ENCODE measurements around the gene KRTAP1-1. TPM values are rescaled to one million over a fixed set of nuclear protein-coding genes. Genes with fewer than 3 reads are reported as not detected.

KRTAP1-1 gene
- total RNA-seq, 1 donor from 2014 or later, result not detected

DNA sequence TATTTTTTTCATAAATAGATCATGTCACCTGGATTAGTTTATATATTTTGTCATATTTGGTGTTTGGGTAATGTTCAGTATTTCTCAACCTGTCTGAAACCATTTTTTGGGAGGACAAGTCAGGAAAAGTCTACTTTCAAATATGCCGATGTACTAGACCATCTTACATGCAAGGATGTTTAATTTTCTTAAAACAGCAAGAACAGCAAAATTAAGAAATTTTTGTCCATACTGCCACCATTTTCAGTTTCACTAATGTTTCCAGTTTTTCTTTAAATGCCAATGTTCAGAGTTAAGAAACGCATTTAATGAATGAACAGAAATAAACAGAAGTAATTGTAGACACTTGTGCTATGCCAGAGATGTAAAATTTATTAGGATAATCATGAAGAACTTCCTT, 48.2 kb downstream of the KRTAP1-1 start:
- intact Hi-C loops (cut with micrococcal nuclease), result no loop called here
- no peak for DNase-seq
- H3K27ac Mint-ChIP-seq, result no peak overlapping the region
- peaks cover 47% of the 10 kb centered on the region for H3K27me3 Mint-ChIP-seq
- H3K9me3 Mint-ChIP-seq, result no peaks in the 10 kb centered on the region
- H3K4me3 Mint-ChIP-seq, result no peak overlapping the region
- H3K4me1 Mint-ChIP-seq, result no peaks in the 10 kb centered on the region
- no peaks in the 10 kb centered on the region for H3K36me3 Mint-ChIP-seq (ENCODE audit: low read depth)

- intact Hi-C loops (cut with micrococcal nuclease), result no loop called here
- H3K36me3 Mint-ChIP-seq (ENCODE audit: low read depth), result no peaks in the 10 kb centered on the region
- H3K27ac Mint-ChIP-seq, result no peak overlapping the region
- DNase-seq, result no peak
- H3K9me3 Mint-ChIP-seq, result no peaks in the 10 kb centered on the region
- H3K4me3 Mint-ChIP-seq, result no peak overlapping the region
- no peaks in the 10 kb centered on the region for H3K4me1 Mint-ChIP-seq
- peaks cover 48% of the 10 kb centered on the region for H3K27me3 Mint-ChIP-seq
Observed at GRCh38 chr17:40992666-40993065, 48.6 kb downstream of the KRTAP1-1 start.

Other genes with a start within 250 kb of the KRTAP1-1 start
- not detected in 2 replicates for gene KRT28, start 241.5 kb downstream of the KRTAP1-1 start, total RNA-seq
- gene KRT10, start 218.8 kb downstream of the KRTAP1-1 start, total RNA-seq, result 26.4 and 27.8 TPM in 2 replicates
- not detected in 2 replicates for gene KRT12, start 174.2 kb downstream of the KRTAP1-1 start, total RNA-seq
- gene KRT20, start 156.2 kb downstream of the KRTAP1-1 start, total RNA-seq, result not detected in 2 replicates
- not detected in 2 replicates for gene KRT23, start 103.8 kb downstream of the KRTAP1-1 start, total RNA-seq
- gene KRT39, start 74.5 kb downstream of the KRTAP1-1 start, total RNA-seq, result not detected in 2 replicates
- not detected in 2 replicates for gene KRT40, start 57.1 kb downstream of the KRTAP1-1 start, total RNA-seq
- not detected in 2 replicates for gene KRTAP3-3, start 47.3 kb downstream of the KRTAP1-1 start, total RNA-seq
- gene KRTAP3-2, start 41.5 kb downstream of the KRTAP1-1 start, total RNA-seq, result not detected in 2 replicates
- not detected in 2 replicates for gene KRTAP3-1, start 32.3 kb downstream of the KRTAP1-1 start, total RNA-seq
- gene KRTAP1-5, start 14.2 kb downstream of the KRTAP1-1 start, total RNA-seq, result not detected in 2 replicates
- gene KRTAP1-4, start 11.3 kb downstream of the KRTAP1-1 start, total RNA-seq, result not detected in 2 replicates
- gene KRTAP1-3, start 6.6 kb downstream of the KRTAP1-1 start, total RNA-seq, result not detected in 2 replicates
- not detected in 2 replicates for gene KRTAP2-1, start 5.9 kb upstream of the KRTAP1-1 start, total RNA-seq
- gene KRTAP2-2, start 13.8 kb upstream of the KRTAP1-1 start, total RNA-seq, result not detected in 2 replicates
- gene KRTAP2-3, start 18.7 kb upstream of the KRTAP1-1 start, total RNA-seq, result not detected in 2 replicates
- not detected in 2 replicates for gene KRTAP2-4, start 24.4 kb upstream of the KRTAP1-1 start, total RNA-seq
- not detected in 2 replicates for gene KRTAP4-7, start 42.7 kb upstream of the KRTAP1-1 start, total RNA-seq
- gene KRTAP4-8, start 56.7 kb upstream of the KRTAP1-1 start, total RNA-seq, result not detected in 2 replicates
- gene KRTAP4-16, start 60.8 kb upstream of the KRTAP1-1 start, total RNA-seq, result not detected in 2 replicates
- not detected in 2 replicates for gene KRTAP4-9, start 63.9 kb upstream of the KRTAP1-1 start, total RNA-seq
- not detected in 2 replicates for gene KRTAP4-11, start 76.9 kb upstream of the KRTAP1-1 start, total RNA-seq
- not detected in 2 replicates for gene KRTAP4-12, start 82.7 kb upstream of the KRTAP1-1 start, total RNA-seq
- not detected in 2 replicates for gene KRTAP4-6, start 99.1 kb upstream of the KRTAP1-1 start, total RNA-seq
- not detected in 2 replicates for gene KRTAP4-5, start 108.4 kb upstream of the KRTAP1-1 start, total RNA-seq
- not detected in 2 replicates for gene KRTAP4-4, start 119.3 kb upstream of the KRTAP1-1 start, total RNA-seq
- not detected in 2 replicates for gene KRTAP4-3, start 126.8 kb upstream of the KRTAP1-1 start, total RNA-seq
- not detected in 2 replicates for gene KRTAP4-2, start 136.8 kb upstream of the KRTAP1-1 start, total RNA-seq
- not detected in 2 replicates for gene KRTAP4-1, start 143.5 kb upstream of the KRTAP1-1 start, total RNA-seq
- not detected in 2 replicates for gene KRTAP9-1, start 148.4 kb upstream of the KRTAP1-1 start, total RNA-seq
- gene KRTAP9-2, start 185.2 kb upstream of the KRTAP1-1 start, total RNA-seq, result not detected in 2 replicates
- not detected in 2 replicates for gene KRTAP9-3, start 191.0 kb upstream of the KRTAP1-1 start, total RNA-seq
- gene KRTAP9-8, start 196.5 kb upstream of the KRTAP1-1 start, total RNA-seq, result not detected in 2 replicates
- gene KRTAP9-4, start 208.2 kb upstream of the KRTAP1-1 start, total RNA-seq, result not detected in 2 replicates
- gene KRTAP9-9, start 213.9 kb upstream of the KRTAP1-1 start, total RNA-seq, result not detected in 2 replicates
- gene KRTAP9-6, start 223.9 kb upstream of the KRTAP1-1 start, total RNA-seq, result not detected in 2 replicates
- gene KRTAP9-7, start 234.2 kb upstream of the KRTAP1-1 start, total RNA-seq, result not detected in 2 replicates

Measured in activated CD4-positive, alpha-beta T cell treated with anti-CD3 and anti-CD28 coated beads, Interleukin-2, amount 10 ng/mL, durations not matched to agents 24 days and 14 days (primary cell).